ENCODE results near the gene DLG2.

DNA sequence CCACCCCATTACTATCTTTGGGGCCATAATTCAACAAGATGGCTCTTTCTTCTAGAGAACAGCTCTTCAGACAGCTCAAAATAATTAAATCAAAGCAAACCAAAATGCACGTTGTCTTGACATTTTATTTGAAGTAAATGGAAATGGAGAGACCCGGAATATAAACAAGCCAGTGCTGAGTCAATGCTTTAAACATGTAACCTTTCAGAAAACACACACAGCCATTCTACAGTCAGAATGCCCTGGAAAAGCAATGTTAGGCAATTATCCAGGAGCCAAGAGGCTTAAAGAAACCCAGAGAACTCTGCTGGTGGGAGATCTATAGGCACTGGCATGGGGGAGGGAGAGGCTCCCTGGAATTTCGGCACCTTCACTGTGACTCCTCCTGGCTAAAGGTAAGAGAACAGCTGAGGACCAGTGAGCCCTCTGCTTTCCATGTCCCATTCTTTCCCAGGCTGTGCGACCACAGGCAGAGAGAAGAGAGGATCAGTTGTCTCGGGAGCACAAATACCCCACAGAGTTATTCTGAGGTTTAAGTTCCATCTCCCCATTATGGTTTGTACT lies 2086.9 kb downstream of the DLG2 start:
- TF ChIP-seq SIN3A (IDR thresholded peaks at IDR 0.05; ENCODE audit: borderline replicate concordance, insufficient read depth, low read length) (no peak), TAF1 (IDR thresholded peaks at IDR 0.05; ENCODE audit: borderline replicate concordance, insufficient read depth, low read length) (no peak), POLR2AphosphoS5 (IDR thresholded peaks at IDR 0.05; ENCODE audit: low read depth, low read length) (no peak)
- TF ChIP-seq, protein P1, sequence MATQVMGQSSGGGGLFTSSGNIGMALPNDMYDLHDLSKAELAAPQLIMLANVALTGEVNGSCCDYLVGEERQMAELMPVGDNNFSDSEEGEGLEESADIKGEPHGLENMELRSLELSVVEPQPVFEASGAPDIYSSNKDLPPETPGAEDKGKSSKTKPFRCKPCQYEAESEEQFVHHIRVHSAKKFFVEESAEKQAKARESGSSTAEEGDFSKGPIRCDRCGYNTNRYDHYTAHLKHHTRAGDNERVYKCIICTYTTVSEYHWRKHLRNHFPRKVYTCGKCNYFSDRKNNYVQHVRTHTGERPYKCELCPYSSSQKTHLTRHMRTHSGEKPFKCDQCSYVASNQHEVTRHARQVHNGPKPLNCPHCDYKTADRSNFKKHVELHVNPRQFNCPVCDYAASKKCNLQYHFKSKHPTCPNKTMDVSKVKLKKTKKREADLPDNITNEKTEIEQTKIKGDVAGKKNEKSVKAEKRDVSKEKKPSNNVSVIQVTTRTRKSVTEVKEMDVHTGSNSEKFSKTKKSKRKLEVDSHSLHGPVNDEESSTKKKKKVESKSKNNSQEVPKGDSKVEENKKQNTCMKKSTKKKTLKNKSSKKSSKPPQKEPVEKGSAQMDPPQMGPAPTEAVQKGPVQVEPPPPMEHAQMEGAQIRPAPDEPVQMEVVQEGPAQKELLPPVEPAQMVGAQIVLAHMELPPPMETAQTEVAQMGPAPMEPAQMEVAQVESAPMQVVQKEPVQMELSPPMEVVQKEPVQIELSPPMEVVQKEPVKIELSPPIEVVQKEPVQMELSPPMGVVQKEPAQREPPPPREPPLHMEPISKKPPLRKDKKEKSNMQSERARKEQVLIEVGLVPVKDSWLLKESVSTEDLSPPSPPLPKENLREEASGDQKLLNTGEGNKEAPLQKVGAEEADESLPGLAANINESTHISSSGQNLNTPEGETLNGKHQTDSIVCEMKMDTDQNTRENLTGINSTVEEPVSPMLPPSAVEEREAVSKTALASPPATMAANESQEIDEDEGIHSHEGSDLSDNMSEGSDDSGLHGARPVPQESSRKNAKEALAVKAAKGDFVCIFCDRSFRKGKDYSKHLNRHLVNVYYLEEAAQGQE (IDR thresholded peaks at IDR 0.05; ENCODE audit: insufficient read depth in 1 of 2, low read depth in 2 of 2, low read length in 2 of 2) = no peak
